Epithelial cell of esophagus (primary cell): ENCODE measurements around the gene ASCC3.
A peak's percentile ranks its signal among the peaks of the same experiment; 100 is the strongest.

ENCODE experiments used
- DNase-seq: peaks from one replicate; pipeline ENCODE4 v3.0.0; 2010; ENCODE audit warnings: low read depth
- H3K4me3 ChIP-seq: 2 replicates; pipeline ENCODE4 v1.5.1; 2011; ENCODE audit warnings: mild to moderate bottlenecking, low read length, control low read depth
- TF ChIP-seq, protein P1 (sequence below): IDR thresholded peaks from 2 replicates; pipeline ENCODE4 v1.5.1; 2011; ENCODE audit warnings: low read depth, mild to moderate bottlenecking, low read length, control low read depth, inconsistent platforms; ENCODE audit not compliant: insufficient read depth; ENCODE audit errors: missing control alignments

ASCC3 gene

DNA sequence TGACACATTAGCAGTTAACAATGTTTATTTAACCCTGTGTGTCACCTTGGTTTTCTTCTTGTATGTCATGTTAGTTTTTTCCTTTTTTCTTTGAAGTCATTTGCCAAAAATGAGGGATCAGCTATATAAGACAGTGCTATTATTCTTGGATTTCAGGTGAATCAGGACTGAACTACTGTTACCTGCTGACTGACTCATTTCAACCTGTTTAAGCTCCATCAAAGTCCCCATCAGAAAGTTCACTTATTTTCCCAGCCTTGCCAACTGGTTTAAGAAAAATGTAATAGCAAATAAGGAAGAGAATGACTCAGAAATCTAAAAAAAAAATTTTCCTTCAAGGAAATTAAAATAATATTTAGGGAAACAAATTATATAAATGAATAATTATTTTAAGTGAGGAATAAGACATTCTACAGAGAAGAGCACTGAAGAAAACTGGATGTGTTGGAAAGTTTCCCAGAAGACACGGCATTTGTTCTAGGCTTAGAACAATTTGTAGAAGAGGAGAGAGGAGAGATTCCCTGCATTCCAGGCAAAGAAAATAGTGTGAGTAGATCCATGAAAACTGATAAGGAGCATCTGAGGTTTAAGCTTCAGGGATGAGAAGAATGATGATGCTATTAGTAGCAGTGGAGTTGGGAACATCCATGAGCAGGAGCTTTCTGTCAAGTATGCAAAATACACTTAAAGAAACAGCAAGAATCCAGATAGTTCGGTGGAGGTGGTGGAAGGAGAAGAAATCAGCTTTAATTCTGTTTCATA is 331.5 kb downstream of the ASCC3 start:
- DNase-seq, result peak; percentile 15
- no peak overlapping the region for H3K4me3 ChIP-seq
- TF ChIP-seq, protein P1, sequence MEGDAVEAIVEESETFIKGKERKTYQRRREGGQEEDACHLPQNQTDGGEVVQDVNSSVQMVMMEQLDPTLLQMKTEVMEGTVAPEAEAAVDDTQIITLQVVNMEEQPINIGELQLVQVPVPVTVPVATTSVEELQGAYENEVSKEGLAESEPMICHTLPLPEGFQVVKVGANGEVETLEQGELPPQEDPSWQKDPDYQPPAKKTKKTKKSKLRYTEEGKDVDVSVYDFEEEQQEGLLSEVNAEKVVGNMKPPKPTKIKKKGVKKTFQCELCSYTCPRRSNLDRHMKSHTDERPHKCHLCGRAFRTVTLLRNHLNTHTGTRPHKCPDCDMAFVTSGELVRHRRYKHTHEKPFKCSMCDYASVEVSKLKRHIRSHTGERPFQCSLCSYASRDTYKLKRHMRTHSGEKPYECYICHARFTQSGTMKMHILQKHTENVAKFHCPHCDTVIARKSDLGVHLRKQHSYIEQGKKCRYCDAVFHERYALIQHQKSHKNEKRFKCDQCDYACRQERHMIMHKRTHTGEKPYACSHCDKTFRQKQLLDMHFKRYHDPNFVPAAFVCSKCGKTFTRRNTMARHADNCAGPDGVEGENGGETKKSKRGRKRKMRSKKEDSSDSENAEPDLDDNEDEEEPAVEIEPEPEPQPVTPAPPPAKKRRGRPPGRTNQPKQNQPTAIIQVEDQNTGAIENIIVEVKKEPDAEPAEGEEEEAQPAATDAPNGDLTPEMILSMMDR, result no peak

DNA sequence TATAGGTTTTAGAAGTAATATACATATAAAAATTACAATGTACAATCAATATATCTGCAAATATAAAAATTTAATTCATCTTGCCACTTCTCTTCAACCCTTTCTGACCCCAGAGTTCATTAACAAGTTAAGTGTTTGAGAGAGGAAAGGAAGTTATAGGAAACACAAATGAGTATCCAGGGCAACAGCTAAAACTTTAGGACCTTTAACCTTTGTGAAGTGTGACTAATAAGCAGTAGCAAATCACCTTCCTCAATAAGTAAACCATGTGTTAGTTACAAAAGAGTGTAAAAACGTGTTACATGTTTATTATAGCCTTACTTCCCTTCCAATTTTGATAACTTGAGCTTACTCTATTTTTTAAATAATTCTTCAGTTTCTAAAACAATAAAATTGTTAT is 343.0 kb downstream of the ASCC3 start:
- TF ChIP-seq, protein P1, result no peak
- no peak for DNase-seq
- no peak overlapping the region for H3K4me3 ChIP-seq

DNA sequence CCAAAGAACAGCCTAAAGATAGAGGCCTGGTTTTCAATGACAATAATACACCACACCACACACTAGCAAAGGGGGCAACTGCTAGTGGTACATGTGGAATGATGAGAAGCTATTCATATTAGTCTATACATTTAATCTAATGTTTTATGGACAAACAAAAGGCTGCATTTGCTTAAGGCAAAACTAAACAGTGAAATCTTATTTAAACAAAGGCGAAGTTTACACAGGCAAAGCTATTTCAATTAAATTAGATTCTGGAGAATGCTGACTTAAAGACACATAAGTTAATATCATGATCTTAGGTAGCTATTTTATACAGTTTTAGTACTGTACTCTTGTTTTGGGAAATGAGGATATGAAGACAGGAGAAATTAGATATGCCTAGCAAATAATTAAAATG is 362.5 kb downstream of the ASCC3 start:
- no peak for DNase-seq
- TF ChIP-seq, protein P1, result no peak
- H3K4me3 ChIP-seq, result no peak overlapping the region

DNA sequence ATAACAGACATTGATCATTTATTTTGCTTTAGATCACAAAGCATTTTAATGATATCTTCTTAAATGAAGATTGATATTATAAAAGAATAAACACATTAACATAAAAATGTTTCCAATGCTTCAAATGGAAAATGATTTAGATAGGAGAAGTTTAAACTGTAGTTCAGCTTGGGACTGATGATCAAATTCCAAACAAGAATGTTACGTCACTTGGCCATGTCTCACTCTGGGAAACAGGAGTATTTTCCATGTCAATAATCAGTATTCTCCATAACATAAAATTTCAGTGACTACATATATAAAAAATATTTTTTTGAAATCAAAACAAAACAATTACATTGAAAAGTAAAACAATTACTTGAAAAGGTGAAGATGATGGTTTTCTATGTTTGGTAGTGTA is 363.5 kb downstream of the ASCC3 start:
- DNase-seq, result no peak
- TF ChIP-seq, protein P1, result no peak
- H3K4me3 ChIP-seq, result no peak overlapping the region

DNA sequence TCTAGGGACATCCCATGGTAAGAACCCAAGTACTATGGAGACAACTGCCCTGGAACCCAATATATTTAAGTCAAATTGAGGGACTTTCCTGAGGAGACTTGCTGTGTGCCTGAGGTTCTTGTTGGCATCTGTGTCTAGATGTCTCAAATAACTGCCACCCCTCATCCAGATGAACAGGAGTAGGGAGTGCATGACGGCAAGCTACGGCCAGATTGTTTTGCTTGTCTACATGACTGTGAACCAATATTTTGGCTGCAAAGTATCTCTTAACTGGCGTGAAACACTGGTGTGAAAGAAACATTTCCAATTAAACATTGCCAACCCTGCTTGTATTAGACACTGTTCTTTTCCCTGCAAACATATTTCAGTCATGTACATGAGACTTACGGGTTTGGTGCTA is 364.0 kb downstream of the ASCC3 start:
- TF ChIP-seq, protein P1, result no peak
- DNase-seq, result no peak
- H3K4me3 ChIP-seq, result no peak overlapping the region

DNA sequence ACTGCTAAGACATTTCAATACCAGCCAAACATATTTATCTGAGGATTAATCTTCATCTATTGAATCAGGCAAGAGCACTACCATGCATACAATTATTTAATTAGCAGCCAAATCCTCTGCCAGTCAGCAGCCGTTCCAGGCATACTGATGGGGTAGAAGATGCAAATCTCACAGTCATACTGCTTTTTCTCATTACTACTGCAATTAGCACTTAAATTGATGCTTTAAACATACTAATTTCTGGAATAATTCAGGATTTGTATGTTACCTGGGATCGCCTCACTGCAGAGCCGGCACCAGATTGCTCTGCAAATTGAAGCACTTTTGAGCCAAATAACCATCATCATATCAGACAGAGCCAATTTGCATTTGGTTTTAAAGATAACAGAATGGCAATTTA is 366.5 kb downstream of the ASCC3 start:
- H3K4me3 ChIP-seq, result no peak overlapping the region
- DNase-seq, result no peak
- TF ChIP-seq, protein P1, result no peak

DNA sequence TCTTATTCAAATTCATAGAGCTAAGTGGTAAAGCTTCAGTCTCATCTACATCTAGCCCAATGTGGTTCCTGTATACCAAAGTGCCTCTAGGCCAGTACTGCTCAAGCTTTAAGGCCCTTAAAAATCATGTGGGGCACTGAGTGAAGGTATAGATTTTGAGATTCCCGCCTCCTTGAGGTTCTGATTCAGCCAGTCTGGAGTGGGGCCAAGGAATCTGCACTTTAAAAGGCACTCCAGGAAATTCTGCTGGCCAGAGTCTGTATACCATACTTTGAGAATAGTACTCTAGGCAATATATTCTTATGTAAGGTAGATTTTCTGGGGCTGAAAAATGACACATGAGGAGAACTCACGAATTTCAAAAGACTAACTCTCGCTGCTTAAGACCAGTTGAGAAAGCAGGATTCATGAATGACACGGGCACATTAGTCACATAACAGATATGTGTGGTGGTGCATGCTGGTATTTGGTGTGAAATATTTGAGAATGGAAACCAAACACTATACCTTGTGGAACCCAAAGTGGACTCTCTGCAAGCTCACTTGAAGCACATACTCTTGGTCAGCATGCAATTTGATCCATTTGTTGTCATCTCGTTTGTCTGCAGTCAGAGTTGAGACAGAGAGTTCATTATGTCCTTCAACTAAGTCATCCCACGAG is 368.8 kb downstream of the ASCC3 start:
- DNase-seq, result peak; percentile 52
- TF ChIP-seq, protein P1, result no peak
- no peak overlapping the region for H3K4me3 ChIP-seq
